DMS114 treated with DMSO at 0.1 percent for 48 hours (cell line): ENCODE data around the gene ZDHHC8.

ENCODE experiments used
- DNase-seq: peaks from one replicate; lab custom pipeline; 2025; ENCODE audit not compliant: unreplicated experiment; lab: John Stamatoyannopoulos, UW

Gene ZDHHC8

GRCh38 chr22:20131597-20131858, at the start of gene ZDHHC8:
TSS of gene ZDHHC8 (plus strand) at chr22:20131804. CDS start at chr22:20131948, 144 bp downstream.
- DNase-seq: no peak

GRCh38 chr22:20083157-20083890, 48.3 kb upstream of the ZDHHC8 start:
- no peak for DNase-seq

GRCh38 chr22:20083891-20084546, 47.6 kb upstream of the ZDHHC8 start:
- DNase-seq: no peak

- DNase-seq: no peak
Measured at GRCh38 chr22:20084547-20085413, 46.8 kb upstream of the ZDHHC8 start.

- no peak for DNase-seq
Measured at GRCh38 chr22:20085651-20086050, 46.0 kb upstream of the ZDHHC8 start.

GRCh38 chr22:20086101-20086599, 45.5 kb upstream of the ZDHHC8 start:
- no peak for DNase-seq

GRCh38 chr22:20086763-20087162, 44.8 kb upstream of the ZDHHC8 start:
- no peak for DNase-seq

- no peak for DNase-seq
Measured at GRCh38 chr22:20087319-20088262, 44.0 kb upstream of the ZDHHC8 start.

GRCh38 chr22:20088263-20088648, 43.3 kb upstream of the ZDHHC8 start:
- no peak for DNase-seq

GRCh38 chr22:20089226-20089976, 42.2 kb upstream of the ZDHHC8 start:
- DNase-seq: no peak

- DNase-seq: no peak
Measured at GRCh38 chr22:20089977-20090729, 41.5 kb upstream of the ZDHHC8 start.

- DNase-seq: no peak
Measured at GRCh38 chr22:20090730-20091240, 40.8 kb upstream of the ZDHHC8 start.

- DNase-seq: no peak
Measured at GRCh38 chr22:20091690-20092476, 39.7 kb upstream of the ZDHHC8 start.

- DNase-seq: no peak
Measured at GRCh38 chr22:20092477-20092854, 39.1 kb upstream of the ZDHHC8 start.

GRCh38 chr22:20093418-20094196, 38.0 kb upstream of the ZDHHC8 start:
- DNase-seq: no peak

GRCh38 chr22:20094197-20094807, 37.3 kb upstream of the ZDHHC8 start:
- DNase-seq: no peak

GRCh38 chr22:20095521-20095920, 36.1 kb upstream of the ZDHHC8 start:
- no peak for DNase-seq
